AG10803 (cell line): ENCODE results near the gene LITAF.

Experiments used
- DNase-seq: peaks from one replicate; pipeline ENCODE4 v3.0.0; 2010; ENCODE audit warnings: low read depth
- H3K4me3 ChIP-seq: 2 replicates; pipeline ENCODE4 v1.5.1; 2011; ENCODE audit warnings: mild to moderate bottlenecking, low read length, control low read depth
- TF ChIP-seq, protein P1 (sequence below): conservative IDR thresholded peaks from 2 replicates; pipeline ENCODE4 v1.5.1; 2011; ENCODE audit warnings: mild to moderate bottlenecking, low read length, control low read depth, inconsistent platforms

LITAF gene

DNA sequence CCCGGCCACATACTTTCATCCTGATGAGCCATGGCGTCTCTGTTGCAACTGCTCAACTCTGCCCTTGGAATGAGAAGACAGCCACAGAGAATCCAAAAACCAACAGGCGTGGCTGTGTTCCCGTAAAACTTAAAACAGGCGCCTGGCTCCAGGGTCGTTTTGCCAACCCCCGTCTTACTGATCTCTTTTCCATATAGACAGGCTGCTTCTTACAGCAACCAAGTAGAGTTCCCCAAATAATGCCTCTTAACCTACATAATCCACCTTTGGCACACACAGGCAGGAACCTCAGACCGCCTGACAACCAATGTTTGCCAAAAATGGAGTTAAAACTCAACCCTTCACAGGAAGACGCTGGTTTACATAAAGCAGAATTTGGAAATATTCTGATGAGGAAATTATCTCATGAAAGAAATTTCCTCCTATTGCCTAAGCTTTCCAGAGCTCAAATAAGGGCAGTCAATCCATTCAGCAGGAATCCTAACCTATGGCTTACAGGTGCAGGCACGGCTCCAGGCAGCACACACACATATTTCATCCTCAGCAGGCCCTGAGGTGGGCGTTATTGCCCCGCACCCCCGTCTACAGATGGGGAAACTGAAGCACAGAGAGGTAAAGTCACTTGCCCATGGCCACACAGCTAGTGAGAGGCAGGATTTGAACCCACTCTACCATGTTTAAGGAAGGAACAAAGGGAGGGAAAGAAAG lies 35.8 kb downstream of the LITAF start:
- TF ChIP-seq, protein P1, sequence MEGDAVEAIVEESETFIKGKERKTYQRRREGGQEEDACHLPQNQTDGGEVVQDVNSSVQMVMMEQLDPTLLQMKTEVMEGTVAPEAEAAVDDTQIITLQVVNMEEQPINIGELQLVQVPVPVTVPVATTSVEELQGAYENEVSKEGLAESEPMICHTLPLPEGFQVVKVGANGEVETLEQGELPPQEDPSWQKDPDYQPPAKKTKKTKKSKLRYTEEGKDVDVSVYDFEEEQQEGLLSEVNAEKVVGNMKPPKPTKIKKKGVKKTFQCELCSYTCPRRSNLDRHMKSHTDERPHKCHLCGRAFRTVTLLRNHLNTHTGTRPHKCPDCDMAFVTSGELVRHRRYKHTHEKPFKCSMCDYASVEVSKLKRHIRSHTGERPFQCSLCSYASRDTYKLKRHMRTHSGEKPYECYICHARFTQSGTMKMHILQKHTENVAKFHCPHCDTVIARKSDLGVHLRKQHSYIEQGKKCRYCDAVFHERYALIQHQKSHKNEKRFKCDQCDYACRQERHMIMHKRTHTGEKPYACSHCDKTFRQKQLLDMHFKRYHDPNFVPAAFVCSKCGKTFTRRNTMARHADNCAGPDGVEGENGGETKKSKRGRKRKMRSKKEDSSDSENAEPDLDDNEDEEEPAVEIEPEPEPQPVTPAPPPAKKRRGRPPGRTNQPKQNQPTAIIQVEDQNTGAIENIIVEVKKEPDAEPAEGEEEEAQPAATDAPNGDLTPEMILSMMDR: no peak
- no peak for DNase-seq
- no peak overlapping the region for H3K4me3 ChIP-seq

DNA sequence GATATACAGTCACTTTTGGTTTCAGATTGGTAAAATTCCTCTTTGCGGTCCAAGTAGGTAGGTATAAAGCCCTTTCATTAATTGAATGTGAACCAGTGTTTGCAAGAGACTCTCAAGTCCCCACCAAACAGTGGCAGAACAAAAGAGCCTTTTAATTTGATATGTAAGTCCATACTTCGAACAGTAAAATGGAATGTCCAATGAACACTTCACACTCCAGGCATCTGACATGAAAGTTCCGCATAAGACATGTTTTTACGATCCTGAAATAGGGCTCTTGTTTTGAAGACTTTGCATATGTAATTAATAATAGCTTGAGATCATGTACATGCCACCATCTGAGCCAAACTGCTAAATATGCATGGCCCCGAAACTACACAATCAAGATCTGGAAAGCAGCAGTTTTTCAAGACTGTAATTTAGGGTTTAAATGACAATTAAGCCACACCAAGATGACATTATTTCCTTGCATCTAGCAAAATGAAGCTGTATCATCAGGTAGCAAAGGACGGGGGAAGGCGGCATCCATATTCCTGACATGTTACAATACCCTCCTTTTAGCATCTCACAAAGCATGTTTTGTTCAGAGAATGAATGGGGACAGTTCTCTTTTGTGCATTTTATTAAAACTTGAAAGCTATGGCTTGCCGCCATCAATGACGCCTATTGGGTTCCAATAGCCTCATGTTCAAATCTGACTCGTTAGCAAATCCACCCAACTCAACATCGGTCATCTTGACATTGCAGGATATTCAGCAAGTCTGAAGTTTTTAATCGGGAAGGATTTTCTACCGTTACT lies 39.4 kb downstream of the LITAF start:
- H3K4me3 ChIP-seq: no peak overlapping the region
- no peak for DNase-seq

DNA sequence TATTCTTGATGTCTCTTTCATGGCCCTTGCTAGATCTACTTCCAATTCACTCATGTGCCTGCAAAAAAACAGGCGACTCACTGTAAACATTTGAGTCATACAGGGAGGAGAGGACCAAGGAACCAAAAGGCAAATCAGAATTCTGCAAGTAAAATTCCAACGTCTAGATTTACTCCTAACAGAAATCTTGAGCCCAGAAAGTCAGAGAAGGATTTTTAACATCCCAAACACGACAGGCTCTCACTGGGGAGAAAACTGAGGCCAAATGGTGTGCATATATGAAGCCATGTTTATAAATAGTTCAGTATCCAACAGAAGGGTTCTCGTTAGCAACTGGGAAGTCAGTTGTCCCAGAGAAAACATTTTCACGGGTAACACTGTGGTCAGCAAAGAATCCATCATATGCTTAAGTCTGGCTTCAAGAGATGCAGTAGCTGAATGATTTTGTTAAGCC lies 40.1 kb downstream of the LITAF start:
- H3K4me3 ChIP-seq: no peak overlapping the region
- TF ChIP-seq, protein P1: no peak
- DNase-seq: peak; percentile 37

More for the DNA sequence above, 39.4 kb downstream of the LITAF start:
- TF ChIP-seq, protein P1: no peak

DNA sequence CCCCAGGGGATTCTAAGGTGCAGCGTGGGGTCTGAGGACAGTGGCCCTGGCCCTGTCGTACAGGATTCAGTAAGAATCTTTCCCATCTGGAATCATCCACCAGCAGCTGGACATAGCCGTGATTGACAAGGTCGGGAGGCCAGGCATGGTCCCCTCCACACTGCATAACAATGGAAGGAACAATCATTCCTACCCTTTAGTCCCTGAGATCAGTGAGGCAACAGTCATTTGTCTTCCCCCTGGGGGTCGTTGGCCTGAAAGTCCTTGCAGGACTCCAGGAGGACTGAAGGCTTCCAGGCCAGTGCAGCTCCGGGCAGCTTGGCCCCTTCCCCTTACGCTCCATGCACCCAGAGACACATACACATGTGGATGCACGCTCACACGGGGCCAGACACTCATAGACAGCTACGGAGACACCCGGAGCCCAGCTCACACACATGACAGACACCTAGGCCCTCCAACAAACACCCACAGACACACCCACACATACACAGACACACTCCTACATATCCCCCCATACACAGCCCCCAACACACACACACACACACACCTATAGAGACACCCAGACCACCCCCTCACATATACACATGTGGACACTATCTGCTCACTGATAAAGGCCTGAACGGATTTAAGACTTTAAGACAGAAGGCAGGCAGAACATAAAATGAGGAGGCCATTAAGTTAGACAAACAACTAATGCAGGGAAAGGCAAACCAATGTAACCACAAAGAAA lies 42.9 kb downstream of the LITAF start:
- TF ChIP-seq, protein P1: no peak
- H3K4me3 ChIP-seq: no peak overlapping the region
- no peak for DNase-seq

DNA sequence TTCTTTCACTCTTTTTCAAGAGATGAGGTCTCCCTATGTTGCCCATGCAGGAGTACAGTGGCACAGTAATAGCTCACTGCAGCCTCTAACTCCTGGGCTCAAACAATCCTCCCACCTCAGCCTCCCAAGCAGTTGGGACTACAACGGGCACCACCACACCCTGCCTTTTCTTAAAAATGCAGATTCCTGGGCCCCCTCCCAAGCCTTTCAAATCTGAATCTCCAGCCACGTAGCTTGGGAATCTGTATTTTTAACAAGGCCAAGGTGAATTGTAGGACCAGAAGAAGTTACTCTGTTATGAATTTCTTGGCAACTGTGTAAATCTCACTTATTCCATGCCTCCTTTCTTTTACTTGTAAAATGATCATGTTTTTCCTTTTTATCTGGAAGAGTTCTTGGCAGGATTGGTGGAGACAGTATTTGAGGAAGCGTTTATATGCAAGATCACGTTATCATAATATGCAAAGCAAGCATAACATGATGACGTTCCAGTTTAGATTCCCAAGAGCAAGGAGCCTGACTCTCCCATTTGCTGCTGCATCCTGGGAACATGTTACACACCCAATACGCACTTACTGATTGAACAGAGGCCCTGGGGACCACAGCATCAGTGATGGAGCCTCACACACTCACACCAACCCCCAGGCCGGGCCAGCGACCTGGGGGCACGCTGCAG lies 44.5 kb downstream of the LITAF start:
- no peak for DNase-seq
- TF ChIP-seq, protein P1: no peak
- H3K4me3 ChIP-seq: no peak overlapping the region

DNA sequence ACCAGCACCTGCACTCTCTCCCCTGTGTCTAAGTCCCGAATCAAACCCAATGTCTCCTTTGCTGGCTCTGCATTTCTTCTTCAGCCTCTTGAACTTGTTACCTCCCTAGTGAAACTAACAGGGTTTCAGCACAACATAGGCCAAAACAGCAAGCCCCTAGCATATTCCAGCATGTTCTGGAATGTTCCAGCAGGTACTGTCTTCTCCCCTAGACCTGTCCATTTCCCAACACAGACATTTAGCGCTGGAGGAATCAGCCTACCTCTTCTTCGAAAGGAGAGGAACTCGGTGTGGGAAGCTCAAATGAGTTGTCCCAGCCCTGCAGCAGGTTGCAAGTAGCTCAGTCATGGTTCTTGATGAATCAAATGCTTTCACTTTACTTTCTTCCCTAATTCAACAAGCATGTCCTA lies 47.1 kb downstream of the LITAF start:
- DNase-seq: no peak
- TF ChIP-seq, protein P1: no peak
- H3K4me3 ChIP-seq: no peak overlapping the region
